HT-29 (cell line): ENCODE data around the gene F8. TPM values are rescaled to one million over a fixed set of nuclear protein-coding genes. Genes with fewer than 3 reads are reported as not detected.
"Not testable (repeated sequence)": the region's sequence is repeated elsewhere in the genome, so short reads cannot be mapped to it uniquely, and the experiment has no call there.

ENCODE experiments used
- DNase-seq: peaks from one replicate; pipeline ENCODE4 v3.0.0-alpha.2; 2015; ENCODE audit warnings: low spot score
- total RNA-seq: library from RNA; depleted of rRNA; stranded (reverse); fragments of >200 nt; shearing (Covaris generic); gene quantifications from 2 replicates; pipeline ENCODE4 v1.2.3, GENCODE V29; 2014

The F8 gene
- total RNA-seq, 1 experiment from 2014 or later = 0.41 TPM

DNA sequence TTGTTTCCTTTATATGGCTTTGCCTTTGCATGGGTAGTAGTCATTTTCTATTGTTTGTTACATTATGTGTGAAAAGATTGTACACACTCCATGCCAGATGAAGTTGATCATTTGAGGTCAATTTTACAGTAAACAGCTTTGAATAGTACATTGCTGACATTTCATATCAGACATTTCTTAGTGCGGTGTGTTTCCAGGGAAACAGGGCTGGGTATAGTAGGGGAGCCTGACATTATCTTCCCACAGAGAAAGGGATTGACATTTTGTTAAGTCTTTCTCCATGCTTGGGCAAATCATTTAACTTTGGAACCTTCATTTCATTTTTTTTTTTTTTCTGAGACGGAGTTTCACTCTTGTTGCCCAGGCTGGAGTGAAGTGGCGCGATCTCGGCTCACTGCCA is 9.1 kb upstream of the F8 start:
- no peak for DNase-seq

DNA sequence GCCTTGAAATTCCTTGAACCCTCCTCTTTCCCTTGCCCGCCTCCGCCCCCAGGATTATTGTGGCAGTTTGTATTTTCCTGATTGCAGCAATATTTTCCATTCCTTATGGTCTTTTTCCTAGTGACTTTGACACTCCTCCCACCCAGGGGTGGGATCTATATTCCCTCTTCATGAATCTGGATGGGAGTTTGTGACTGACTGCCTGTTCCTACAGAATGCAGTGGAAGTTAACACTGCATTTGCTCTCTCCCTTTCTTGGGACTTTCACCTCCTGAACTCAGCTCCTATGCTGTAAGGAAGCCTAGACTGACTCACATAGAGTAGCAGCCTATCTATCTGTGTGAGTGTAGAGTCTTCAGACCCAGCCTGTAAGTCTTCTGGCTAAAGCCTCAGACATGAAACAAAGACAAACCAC is 6.4 kb upstream of the F8 start:
- DNase-seq = no peak

DNA sequence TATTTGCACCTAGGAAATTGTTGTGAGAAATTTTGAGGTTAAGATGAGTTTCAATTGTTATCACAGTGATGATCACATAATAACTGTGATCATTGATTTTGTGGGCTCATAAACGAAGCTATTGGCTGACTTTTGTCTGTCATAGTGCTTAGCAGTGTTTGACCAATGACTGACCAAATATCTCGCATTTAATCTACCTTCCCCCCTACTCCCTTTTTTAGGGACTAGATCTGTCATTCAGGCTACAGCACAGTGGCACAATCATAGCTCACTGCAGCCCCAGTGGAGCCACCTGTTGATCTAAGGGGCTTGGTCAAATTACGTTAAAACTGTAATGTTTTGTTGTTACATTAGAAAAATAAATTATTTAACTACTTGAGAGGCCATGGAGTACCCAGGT is 5.6 kb upstream of the F8 start:
- peak; percentile 16 for DNase-seq

- peak; percentile 67 for DNase-seq
Observed at GRCh38 chrX:155027509-155028066, 5.1 kb upstream of the F8 start.

DNA sequence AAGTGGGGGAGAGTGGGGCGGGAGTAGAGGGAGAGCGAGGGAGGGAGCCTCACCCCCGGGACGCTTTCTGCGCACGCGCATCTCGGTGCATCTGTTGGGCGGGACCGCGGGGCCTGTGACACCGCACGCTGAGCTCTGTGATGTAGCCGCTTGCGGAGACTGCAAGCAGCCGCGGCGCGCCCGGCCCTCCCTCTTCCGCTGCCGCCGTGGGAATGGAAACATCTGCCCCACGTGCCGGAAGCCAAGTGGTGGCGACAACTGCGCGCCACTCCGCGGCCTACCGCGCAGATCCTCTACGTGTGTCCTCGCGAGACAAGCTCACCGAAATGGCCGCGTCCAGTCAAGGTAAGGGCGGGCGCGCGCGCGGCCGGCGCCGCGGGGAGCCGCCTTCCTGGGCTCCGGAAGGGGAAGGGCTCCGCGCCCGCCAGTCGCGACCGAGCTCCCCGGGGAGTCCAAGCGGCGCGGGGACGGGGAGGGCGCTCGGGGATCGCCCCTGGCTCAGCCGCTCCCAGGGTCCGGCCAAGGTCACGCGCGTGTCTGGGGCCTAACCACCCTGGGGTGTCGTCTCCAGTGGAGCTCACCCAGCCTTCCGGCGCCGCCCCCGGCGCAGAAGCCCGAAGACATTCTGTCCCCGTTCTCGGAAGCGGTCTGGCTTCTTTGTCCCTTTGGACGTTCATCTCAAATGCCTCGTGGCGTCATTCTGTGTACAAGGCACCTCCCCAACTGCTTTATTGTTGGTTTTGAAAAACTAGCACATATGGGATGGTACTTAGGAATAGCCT is 4.4 kb upstream of the F8 start, which contains the start of gene FUNDC2:
TSS of gene FUNDC2 (plus strand) at position 118 of the 782 bp plus-strand sequence. CDS start at position 213, 95 bp downstream.
- DNase-seq = peak; percentile 96

- DNase-seq = no peak
Observed at GRCh38 chrX:155026420-155026726, 3.9 kb upstream of the F8 start.

DNA sequence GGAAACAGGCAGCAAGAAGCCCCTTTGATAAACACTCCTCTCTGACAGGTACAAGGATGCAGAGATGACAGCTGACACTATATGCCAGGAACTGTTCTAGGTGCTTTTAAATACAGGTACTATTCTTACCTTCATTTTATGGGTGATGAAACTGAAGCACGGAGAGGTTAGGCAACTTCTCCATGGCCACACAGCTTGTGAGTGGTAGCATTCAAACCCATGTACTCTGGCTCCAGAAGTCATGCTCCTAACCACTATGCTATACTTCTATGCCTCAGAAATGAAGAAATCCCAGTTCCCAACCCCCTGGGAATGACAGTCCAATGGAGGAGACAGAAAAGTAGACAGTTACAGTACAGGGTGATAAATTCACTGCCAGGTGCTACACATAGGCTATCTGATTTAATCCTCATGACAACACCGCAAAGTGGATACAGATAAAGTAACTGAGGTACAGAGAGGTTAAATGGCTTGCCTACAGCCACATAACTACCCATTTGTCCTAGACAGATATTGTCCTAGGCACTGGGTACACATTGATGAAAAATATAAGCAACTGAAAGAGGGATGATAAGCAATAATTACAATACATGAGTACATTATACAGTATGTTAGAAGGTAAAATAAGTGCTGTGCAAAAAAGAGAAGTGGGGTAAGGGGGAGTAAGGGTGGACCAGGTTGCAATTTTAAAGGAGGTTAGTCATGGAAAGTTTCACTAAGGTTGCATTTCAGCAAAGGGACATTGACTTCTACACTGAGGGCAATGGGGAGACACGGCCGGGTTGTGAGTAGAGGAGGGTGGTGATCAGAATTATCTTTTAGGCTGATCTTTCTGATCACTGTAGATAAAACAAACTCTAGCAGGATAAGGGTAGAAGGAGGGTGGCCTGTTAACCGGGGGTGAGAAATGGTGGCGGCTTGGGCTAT is 1.6 kb upstream of the F8 start:
- DNase-seq = no peak

- DNase-seq = no peak
Observed at GRCh38 chrX:155020591-155020990, 1.9 kb downstream of the F8 start.

DNA sequence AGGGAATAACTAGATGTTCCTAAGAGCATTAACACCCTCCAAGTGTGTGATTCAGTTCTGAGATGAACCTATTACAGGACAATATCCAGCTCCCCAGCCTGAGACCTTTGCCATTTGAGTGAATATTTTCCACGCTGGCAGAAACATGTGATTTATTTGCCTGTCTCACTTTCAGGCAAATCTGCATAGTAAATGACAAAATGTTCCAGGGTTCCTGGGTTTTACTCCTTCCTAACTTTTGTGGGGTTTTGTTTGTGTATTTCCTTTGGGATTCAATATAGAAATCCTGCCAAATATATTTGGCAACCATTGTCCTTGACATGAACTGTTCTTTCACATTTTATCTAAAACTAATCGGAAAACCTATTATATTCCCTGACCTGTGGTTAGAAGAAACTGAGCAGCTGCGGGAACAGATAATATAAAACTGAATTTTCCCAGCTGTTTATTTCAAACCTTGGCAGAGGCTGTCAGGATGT is 12.5 kb downstream of the F8 start:
- DNase-seq = no peak

DNA sequence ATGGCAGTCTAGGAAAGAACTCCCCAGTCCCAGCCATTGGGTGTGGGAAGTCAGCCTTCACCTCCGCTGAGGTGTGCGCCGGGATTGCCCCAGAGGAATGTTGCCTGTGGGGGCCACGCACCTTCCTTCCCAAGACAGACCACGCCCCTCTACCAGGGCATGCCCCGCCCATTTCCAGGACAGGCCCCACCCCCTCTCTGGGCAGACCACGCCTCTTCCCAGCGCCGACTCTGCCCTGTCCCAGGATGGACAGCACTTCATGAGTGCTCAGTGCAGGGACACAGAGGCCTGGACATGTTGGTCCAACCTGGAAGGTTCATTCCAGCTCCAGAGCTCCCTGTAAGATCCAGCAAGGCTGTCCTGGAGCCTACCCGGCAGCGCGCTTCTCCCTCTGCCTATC is 13.9 kb downstream of the F8 start:
- not testable (repeated sequence) for DNase-seq

DNA sequence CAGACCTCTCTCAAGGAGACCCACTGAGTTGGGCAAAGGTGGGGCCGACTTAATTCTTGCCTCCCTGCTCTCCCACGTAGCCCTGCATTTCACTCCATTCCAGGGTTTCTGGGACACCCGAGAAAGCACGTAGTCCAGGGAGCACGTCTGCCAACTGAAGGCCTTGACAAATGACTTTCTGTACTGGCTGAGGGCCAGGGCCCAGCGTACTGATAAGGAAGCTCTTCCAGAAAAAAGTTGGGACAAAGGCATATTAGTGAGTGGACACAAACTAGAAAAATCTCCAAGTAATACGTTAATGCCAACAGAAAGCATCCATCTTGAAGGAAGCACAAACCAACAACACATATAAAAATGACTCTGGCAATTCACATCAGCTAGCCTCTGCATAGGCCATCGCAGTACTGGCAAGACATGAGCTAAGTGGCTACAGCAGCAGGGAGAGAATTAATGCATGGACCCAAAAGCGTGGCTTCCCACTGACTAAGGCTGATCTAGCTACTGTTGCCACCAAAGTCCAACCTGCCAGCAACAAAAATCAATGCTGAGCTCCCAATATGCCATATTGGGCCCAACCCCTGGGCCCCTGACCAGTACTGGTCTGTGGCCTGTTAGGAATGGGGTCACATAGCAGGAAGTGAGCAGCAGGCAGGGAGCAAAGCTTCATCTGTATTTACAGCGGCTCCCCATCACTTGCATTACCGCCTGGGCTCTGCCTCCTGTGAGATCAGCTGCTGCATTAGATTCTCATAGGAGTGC is 15.4 kb downstream of the F8 start:
- not testable (repeated sequence) for DNase-seq

GRCh38 chrX:155006379-155006778 is 16.1 kb downstream of the F8 start:
- not testable (repeated sequence) for DNase-seq

GRCh38 chrX:155005190-155005589 is 17.3 kb downstream of the F8 start:
- DNase-seq = no peak

DNA sequence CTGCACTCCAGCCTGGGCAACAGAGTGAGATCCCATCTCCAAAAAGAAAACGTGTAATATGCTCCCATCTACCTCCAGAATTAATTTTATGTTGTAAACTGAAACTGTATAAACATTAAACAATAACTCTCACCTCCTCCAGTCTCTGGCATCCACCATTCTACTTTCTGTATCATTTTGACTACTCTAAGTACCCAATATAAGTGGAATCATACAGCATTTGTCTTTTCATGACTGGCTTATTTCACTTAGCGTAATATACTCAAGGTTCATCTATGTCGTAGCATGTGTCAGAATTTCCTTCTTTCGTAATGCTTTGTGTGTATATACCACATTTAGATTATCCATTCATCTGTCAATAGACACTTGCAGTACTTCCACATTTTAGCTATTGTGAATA is 20.6 kb downstream of the F8 start:
- DNase-seq = no peak

DNA sequence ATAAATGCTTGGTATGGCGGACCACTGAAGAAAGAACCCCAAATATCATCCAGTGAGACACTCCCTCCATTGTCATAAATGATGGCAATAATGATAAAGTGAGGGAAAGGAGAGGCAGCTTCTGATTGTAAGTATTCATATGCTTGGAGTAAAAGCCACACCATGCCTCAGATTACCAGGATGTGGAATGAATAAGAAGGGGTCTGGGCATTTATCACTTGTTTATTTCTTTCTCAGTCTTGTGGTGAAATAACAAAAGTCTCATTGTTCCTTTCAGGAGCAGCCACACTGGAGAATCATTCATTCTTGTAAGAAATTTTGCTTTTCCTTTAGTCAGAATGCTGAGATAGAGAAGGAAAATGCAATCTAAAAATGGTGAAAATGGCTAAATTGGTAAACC is 21.7 kb downstream of the F8 start:
- DNase-seq = no peak

- no peak for DNase-seq
Observed at GRCh38 chrX:154998204-154998880, 24.2 kb downstream of the F8 start.

- DNase-seq = no peak
Observed at GRCh38 chrX:154991476-154991875, 31.0 kb downstream of the F8 start.

GRCh38 chrX:154991039-154991438 is 31.5 kb downstream of the F8 start:
- no peak for DNase-seq

- no peak for DNase-seq
Observed at GRCh38 chrX:154990496-154990895, 32.0 kb downstream of the F8 start.

DNA sequence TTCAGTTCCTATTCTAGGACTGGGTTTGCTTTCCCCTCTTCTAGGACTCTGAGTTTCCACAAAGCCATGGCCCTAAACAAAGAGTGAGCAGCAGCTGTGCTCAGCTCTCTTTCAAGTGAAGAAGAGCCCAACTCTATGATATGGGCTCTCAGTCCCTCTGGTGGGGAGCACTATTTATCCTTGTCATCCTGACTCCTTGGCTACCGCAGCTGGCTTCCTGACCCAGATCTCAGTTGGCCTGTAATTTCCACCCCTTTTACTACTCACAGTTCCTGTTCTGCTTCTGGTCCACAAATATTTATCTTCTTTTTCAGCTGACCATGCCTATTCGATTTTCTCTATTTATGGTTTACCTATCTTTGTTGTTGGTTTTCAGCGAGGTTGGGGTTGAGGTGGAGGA is 33.8 kb downstream of the F8 start:
- DNase-seq = no peak

DNA sequence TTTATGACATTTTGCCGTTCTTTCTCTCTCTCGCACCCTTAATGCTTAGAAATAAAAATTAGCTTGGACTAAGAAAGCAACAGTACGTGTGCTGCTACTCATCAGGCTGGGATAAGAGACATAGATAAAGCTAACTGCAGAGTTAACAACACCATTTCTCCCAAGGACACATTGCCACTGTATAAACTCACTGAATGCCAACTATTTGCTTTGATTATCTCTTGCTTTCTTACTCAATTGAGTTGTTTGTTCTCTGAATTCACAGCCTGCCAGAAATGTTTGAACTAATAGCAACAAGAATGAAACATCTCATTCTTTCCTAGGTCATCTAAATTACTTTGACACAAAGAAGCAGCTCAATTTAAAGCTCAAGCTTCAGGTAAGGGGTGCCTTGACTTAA is 34.6 kb downstream of the F8 start:
- no peak for DNase-seq
